GM21529 (cell line): Measurements from ENCODE around the gene BCL3.
A peak's percentile ranks its signal among the peaks of the same experiment; 100 is the strongest.

ENCODE experiments used
- ATAC-seq: cut with Tn5 transposase; IDR thresholded peaks from one replicate; pipeline ENCODE4 v1.9.1; 2021; ENCODE audit not compliant: unreplicated experiment

Gene BCL3

GRCh38 chr19:44741258-44741731, 7.2 kb upstream of the BCL3 start:
- no peak for ATAC-seq

- no peak for ATAC-seq
Measured at GRCh38 chr19:44741841-44742329, 6.6 kb upstream of the BCL3 start.

GRCh38 chr19:44742330-44743061, 6.0 kb upstream of the BCL3 start:
- ATAC-seq: no peak

GRCh38 chr19:44744871-44745332, 3.6 kb upstream of the BCL3 start:
- no peak for ATAC-seq

- no peak for ATAC-seq
Measured at GRCh38 chr19:44745341-44745831, 3.1 kb upstream of the BCL3 start.

- no peak for ATAC-seq
Measured at GRCh38 chr19:44745887-44746600, 2.5 kb upstream of the BCL3 start.

GRCh38 chr19:44746616-44746945, 1.9 kb upstream of the BCL3 start:
- no peak for ATAC-seq

- peak; percentile 38 for ATAC-seq
Measured at GRCh38 chr19:44746946-44747738, 1.4 kb upstream of the BCL3 start.

- peak; percentile 4 for ATAC-seq
Measured at GRCh38 chr19:44747739-44748425, 626 bp upstream of the BCL3 start.

GRCh38 chr19:44749292-44749691, 784 bp downstream of the BCL3 start:
- no peak for ATAC-seq

GRCh38 chr19:44749994-44750393, 1.5 kb downstream of the BCL3 start:
- ATAC-seq: no peak

GRCh38 chr19:44752123-44752815, 3.8 kb downstream of the BCL3 start:
- ATAC-seq: no peak

GRCh38 chr19:44752816-44753625, 4.5 kb downstream of the BCL3 start:
- ATAC-seq: peak; percentile 62

GRCh38 chr19:44753626-44753931, 5.1 kb downstream of the BCL3 start:
- ATAC-seq: no peak

- ATAC-seq: peak; percentile 38
Measured at GRCh38 chr19:44753932-44754749, 5.6 kb downstream of the BCL3 start.

- ATAC-seq: no peak
Measured at GRCh38 chr19:44754750-44755080, 6.2 kb downstream of the BCL3 start.

- no peak for ATAC-seq
Measured at GRCh38 chr19:44755219-44755618, 6.7 kb downstream of the BCL3 start.

- ATAC-seq: no peak
Measured at GRCh38 chr19:44756089-44756562, 7.6 kb downstream of the BCL3 start.
